HepG2 (cell line): ENCODE results near the gene ACSM6. TPM values are rescaled to one million over a fixed set of nuclear protein-coding genes. Genes with fewer than 3 reads are reported as not detected.

Source experiments
- ATAC-seq: fragments of 200-7000 bp; cut with Tn5 transposase; 3 replicates; pipeline ENCODE4 v1.9.1; 2020; ENCODE audit warnings: mild to moderate bottlenecking, moderate library complexity
- BruUV-seq: library from RNA; stranded (reverse); fragments of 400-500 nt; replicated peaks from 2 replicates; lab custom pipeline; 2021; lab: Mats Ljungman, UMichigan
- CTCF ChIA-PET: fragments of 300-600 bp; formaldehyde crosslinking; extraction: SDS; loops from one replicate; lab custom pipeline; 2021; ENCODE audit warnings: low total read pairs, inconsistent platforms, low intra/inter-chr PET ratio; lab: Yijun Ruan, JAX
- POLR2A ChIA-PET: fragments of 350-600 bp; sonication (Branson Sonifier 250); formaldehyde crosslinking; loops from one replicate; lab custom pipeline; 2020; ENCODE audit warnings: antibody characterized with exemption, inconsistent platforms; lab: Yijun Ruan, JAX
- DNase-seq: peaks from one replicate; pipeline ENCODE4 v3.0.0-alpha.2; 2015; ENCODE audit warnings: low spot score
- FAIRE-seq: peaks from 3 replicates; lab custom pipeline; 2011; peaks lifted over from hg19 to GRCh38; lab: Jason Lieb, UNC
- H2AFZ ChIP-seq: one replicate; pipeline ENCODE4 v1.6.1; 2011; ENCODE audit warnings: low read length, inconsistent platforms
- H3K27ac ChIP-seq: fragments of 300-600 bp; 3 replicates; pipeline ENCODE4 v1.8.0; 2011; ENCODE audit warnings: mixed run types, mild to moderate bottlenecking, mixed read lengths, low read length, inconsistent platforms; ENCODE audit not compliant: insufficient read depth; ENCODE audit errors: extremely low read length
- H3K27me3 ChIP-seq, 2 experiments: fragments of 200-600 bp in 1 of 2; 2 replicates in 1 of 2; 3 replicates in 1 of 2; pipeline versions ENCODE4 v1.6.0 to v1.8.0; 2011; ENCODE audit warnings: low read length in 2 of 2, mild to moderate bottlenecking in 2 of 2, moderate library complexity in 2 of 2, inconsistent platforms in 1 of 2; ENCODE audit not compliant: insufficient read depth in 2 of 2, control insufficient read depth in 1 of 2
- H3K36me3 ChIP-seq, 2 experiments: fragments of 200-600 bp in 1 of 2; replicated peaks in 1 of 2; 2 replicates in 1 of 2; 3 replicates in 1 of 2; pipeline versions ENCODE4 v1.5.1 to v1.8.0; 2011; ENCODE audit warnings: low read length in 2 of 2, inconsistent platforms in 1 of 2; ENCODE audit not compliant: insufficient read depth in 2 of 2, control insufficient read depth in 1 of 2
- H3K4me1 ChIP-seq: 2 replicates; pipeline ENCODE4 v1.5.1; 2012; ENCODE audit warnings: low read length, inconsistent platforms; ENCODE audit not compliant: insufficient read depth
- H3K4me2 ChIP-seq: 2 replicates; pipeline ENCODE4 v1.6.0; 2011; ENCODE audit warnings: low read depth, low read length, inconsistent platforms
- H3K4me3 ChIP-seq, 3 experiments: fragments of 200-600 bp in 1 of 3; sonication (generic), shearing (Covaris generic) in 1 of 3; replicated peaks in 1 of 3; 2 replicates each; pipeline ENCODE4 v1.5.1; 2011 to 2016; ENCODE audit warnings: low read length in 3 of 3, inconsistent platforms in 2 of 3, low read depth in 2 of 3, mild to moderate bottlenecking in 2 of 3, control low read depth in 1 of 3, mixed read lengths in 1 of 3; ENCODE audit not compliant: insufficient read depth in 1 of 3
- H3K79me2 ChIP-seq: one replicate; pipeline ENCODE4 v1.6.1; 2011; ENCODE audit warnings: low read length, inconsistent platforms; ENCODE audit not compliant: insufficient read depth
- H3K9ac ChIP-seq: 2 replicates; pipeline ENCODE4 v1.6.0; 2011; ENCODE audit warnings: mild to moderate bottlenecking, low read depth, low read length, inconsistent platforms; ENCODE audit not compliant: insufficient read depth
- H3K9me3 ChIP-seq: 2 replicates; pipeline ENCODE4 v1.5.1; 2012; ENCODE audit warnings: mild to moderate bottlenecking, low read length
- H4K20me1 ChIP-seq: 2 replicates; pipeline ENCODE4 v1.6.0; 2011; ENCODE audit warnings: inconsistent platforms, mild to moderate bottlenecking, low read length, moderate library complexity; ENCODE audit not compliant: insufficient read depth
- CENPBD1 ChIP-seq: sonication (generic); formaldehyde crosslinking; IDR thresholded peaks from 2 replicates; pipeline ENCODE4 v1.8.0; 2022; ENCODE audit warnings: missing genetic modification reagents, low read depth, mild to moderate bottlenecking, borderline replicate concordance
- FOSL2 ChIP-seq: sonication (generic); formaldehyde crosslinking; IDR thresholded peaks from 2 replicates; pipeline ENCODE4 v1.4.0; 2020; ENCODE audit warnings: missing genetic modification reagents
- RARA ChIP-seq: IDR thresholded peaks from 2 replicates; pipeline ENCODE4 v1.6.1; 2016; ENCODE audit warnings: missing genetic modification reagents, missing compliant biosample characterization
- TEAD3 ChIP-seq: optimal IDR thresholded peaks from 2 replicates; pipeline ENCODE3; 2016; ENCODE audit warnings: borderline replicate concordance
- TFAP4 ChIP-seq: sonication (generic); IDR thresholded peaks from 2 replicates; pipeline ENCODE4 v1.6.1; 2016; ENCODE audit warnings: low read depth, borderline replicate concordance
- THAP7 ChIP-seq: sonication (generic); formaldehyde crosslinking; IDR thresholded peaks from 2 replicates; pipeline ENCODE4 v1.8.1; 2023; ENCODE audit warnings: mild to moderate bottlenecking, missing genetic modification reagents
- ZNF792 ChIP-seq: IDR thresholded peaks from 2 replicates; pipeline ENCODE4 v1.6.1; 2016
- WGBS: methylation state at CpG from one replicate; pipeline ENCODE4 v1.1.6; 2017; ENCODE audit warnings: low lambda C conversion rate; 5-methylcytosine and 5-hydroxymethylcytosine counted together
- in situ Hi-C: cut with HindIII; loops from 2 replicates; pipeline ENCODE4 v1.10.0; 2017; ENCODE audit warnings: low pct_unique_long_range_greater_than_20kb; ENCODE audit not compliant: extremely low pct_ligation_motif_present
- intact Hi-C: fragments of 100-400 bp; cut with micrococcal nuclease; formaldehyde crosslinking; loops from one replicate; pipeline ENCODE4 v1.10.0; 2022; ENCODE audit not compliant: unreplicated experiment
- polyA plus RNA-seq, 8 experiments: library from polyadenylated mRNA; depleted of rRNA in 3 of 8; stranded (reverse) in 7 of 8; unstranded in 1 of 8; fragments of >200 nt; fragmentation: Illumina TruSeq in 4 of 8; extraction: Trizol in 4 of 8; gene quantifications; 2 replicates each; pipeline versions ENCODE4 v1.2.1 to v1.2.3, GENCODE V29; 2011 to 2016; ENCODE audit warnings: low read depth in 4 of 8, missing spikeins in 1 of 8, mixed read lengths in 1 of 8; ENCODE audit not compliant: insufficient read depth in 1 of 8
- total RNA-seq, 5 experiments: library from RNA; depleted of rRNA; stranded (reverse); fragments of >200 nt; fragmentation: Illumina TruSeq; extraction: Trizol; gene quantifications; 2 replicates each; pipeline ENCODE4 v1.2.3, GENCODE V29; 2016; ENCODE audit warnings: low read depth in 1 of 5
- TF ChIP-seq, protein P1 (sequence below), 2 experiments: fragments of 450-650 bp in 1 of 2; sonication (generic) in 1 of 2; formaldehyde crosslinking in 1 of 2; IDR thresholded peaks; 2 replicates each; pipeline versions ENCODE4 v1.6.1 to v1.8.0; 2016 to 2022; ENCODE audit warnings: antibody characterized with exemption in 1 of 2, mild to moderate bottlenecking in 1 of 2, missing genetic modification reagents in 1 of 2
- TF ChIP-seq, protein P2 (sequence below): IDR thresholded peaks from 2 replicates; pipeline ENCODE4 v1.4.0; 2020; ENCODE audit warnings: mild to moderate bottlenecking, missing genetic modification reagents

The ACSM6 gene
- total and polyA plus RNA-seq, 2 of the 13 experiments (the other 11 are each of a cell fraction or from before 2014, with no cell fraction given): not detected

GRCh38 chr10:95221124-95221523 lies 27.1 kb downstream of the ACSM6 start:
- peak; percentile 48 for DNase-seq
- Histone ChIP-seq H3K4me2 (no peak overlapping the region), H4K20me1 (no peaks in the 10 kb centered on the region), H3K27me3 (no peaks in the 10 kb centered on the region), H3K9me3 (no peaks in the 10 kb centered on the region), H3K27ac (no peak overlapping the region), H3K4me3 (no peak overlapping the region), H3K4me1 (peaks cover 5% of the 10 kb centered on the region; the same call in 1 of the 2 replicates), H3K36me3 (no peaks in the 10 kb centered on the region), H2AFZ (no peak overlapping the region), H3K9ac (no peak overlapping the region), H3K79me2 (no peaks in the 10 kb centered on the region)
- in situ Hi-C loops: no loop called here
- FAIRE-seq: no peak
- ChIA-PET POLR2A (no interaction called here), CTCF (no interaction called here)
- intact Hi-C loops: no loop called here
- no peak for ATAC-seq
- no TSS peak for BruUV-seq
- 64% methylated on average over 4 of the region's 5 CpGs for WGBS
- TF ChIP-seq, protein P1, sequence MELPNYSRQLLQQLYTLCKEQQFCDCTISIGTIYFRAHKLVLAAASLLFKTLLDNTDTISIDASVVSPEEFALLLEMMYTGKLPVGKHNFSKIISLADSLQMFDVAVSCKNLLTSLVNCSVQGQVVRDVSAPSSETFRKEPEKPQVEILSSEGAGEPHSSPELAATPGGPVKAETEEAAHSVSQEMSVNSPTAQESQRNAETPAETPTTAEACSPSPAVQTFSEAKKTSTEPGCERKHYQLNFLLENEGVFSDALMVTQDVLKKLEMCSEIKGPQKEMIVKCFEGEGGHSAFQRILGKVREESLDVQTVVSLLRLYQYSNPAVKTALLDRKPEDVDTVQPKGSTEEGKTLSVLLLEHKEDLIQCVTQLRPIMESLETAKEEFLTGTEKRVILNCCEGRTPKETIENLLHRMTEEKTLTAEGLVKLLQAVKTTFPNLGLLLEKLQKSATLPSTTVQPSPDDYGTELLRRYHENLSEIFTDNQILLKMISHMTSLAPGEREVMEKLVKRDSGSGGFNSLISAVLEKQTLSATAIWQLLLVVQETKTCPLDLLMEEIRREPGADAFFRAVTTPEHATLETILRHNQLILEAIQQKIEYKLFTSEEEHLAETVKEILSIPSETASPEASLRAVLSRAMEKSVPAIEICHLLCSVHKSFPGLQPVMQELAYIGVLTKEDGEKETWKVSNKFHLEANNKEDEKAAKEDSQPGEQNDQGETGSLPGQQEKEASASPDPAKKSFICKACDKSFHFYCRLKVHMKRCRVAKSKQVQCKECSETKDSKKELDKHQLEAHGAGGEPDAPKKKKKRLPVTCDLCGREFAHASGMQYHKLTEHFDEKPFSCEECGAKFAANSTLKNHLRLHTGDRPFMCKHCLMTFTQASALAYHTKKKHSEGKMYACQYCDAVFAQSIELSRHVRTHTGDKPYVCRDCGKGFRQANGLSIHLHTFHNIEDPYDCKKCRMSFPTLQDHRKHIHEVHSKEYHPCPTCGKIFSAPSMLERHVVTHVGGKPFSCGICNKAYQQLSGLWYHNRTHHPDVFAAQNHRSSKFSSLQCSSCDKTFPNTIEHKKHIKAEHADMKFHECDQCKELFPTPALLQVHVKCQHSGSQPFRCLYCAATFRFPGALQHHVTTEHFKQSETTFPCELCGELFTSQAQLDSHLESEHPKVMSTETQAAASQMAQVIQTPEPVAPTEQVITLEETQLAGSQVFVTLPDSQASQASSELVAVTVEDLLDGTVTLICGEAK (IDR thresholded peaks at IDR 0.05): no peak
- TF ChIP-seq, protein P1 (CRISPR knock-in tag; IDR thresholded peaks at IDR 0.05): no peak
- TF ChIP-seq TFAP4: no peak
- peak; percentile 53; the same call in 1 of the 2 replicates for TF ChIP-seq FOSL2 (CRISPR knock-in tag)
- TF ChIP-seq, protein P2, sequence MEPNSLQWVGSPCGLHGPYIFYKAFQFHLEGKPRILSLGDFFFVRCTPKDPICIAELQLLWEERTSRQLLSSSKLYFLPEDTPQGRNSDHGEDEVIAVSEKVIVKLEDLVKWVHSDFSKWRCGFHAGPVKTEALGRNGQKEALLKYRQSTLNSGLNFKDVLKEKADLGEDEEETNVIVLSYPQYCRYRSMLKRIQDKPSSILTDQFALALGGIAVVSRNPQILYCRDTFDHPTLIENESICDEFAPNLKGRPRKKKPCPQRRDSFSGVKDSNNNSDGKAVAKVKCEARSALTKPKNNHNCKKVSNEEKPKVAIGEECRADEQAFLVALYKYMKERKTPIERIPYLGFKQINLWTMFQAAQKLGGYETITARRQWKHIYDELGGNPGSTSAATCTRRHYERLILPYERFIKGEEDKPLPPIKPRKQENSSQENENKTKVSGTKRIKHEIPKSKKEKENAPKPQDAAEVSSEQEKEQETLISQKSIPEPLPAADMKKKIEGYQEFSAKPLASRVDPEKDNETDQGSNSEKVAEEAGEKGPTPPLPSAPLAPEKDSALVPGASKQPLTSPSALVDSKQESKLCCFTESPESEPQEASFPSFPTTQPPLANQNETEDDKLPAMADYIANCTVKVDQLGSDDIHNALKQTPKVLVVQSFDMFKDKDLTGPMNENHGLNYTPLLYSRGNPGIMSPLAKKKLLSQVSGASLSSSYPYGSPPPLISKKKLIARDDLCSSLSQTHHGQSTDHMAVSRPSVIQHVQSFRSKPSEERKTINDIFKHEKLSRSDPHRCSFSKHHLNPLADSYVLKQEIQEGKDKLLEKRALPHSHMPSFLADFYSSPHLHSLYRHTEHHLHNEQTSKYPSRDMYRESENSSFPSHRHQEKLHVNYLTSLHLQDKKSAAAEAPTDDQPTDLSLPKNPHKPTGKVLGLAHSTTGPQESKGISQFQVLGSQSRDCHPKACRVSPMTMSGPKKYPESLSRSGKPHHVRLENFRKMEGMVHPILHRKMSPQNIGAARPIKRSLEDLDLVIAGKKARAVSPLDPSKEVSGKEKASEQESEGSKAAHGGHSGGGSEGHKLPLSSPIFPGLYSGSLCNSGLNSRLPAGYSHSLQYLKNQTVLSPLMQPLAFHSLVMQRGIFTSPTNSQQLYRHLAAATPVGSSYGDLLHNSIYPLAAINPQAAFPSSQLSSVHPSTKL (CRISPR knock-in tag): peak; percentile 32; the same call in 1 of the 2 replicates
- no peak for TF ChIP-seq CENPBD1 (CRISPR knock-in tag)
- TF ChIP-seq ZNF792: no peak
- TF ChIP-seq RARA (CRISPR knock-in tag): peak; percentile 66
- no peak for TF ChIP-seq THAP7 (CRISPR knock-in tag)
- TF ChIP-seq TEAD3 (CRISPR knock-in tag): peak; percentile 45
